ENCODE measurements around the gene PEAK1. TPM values are rescaled to one million over a fixed set of nuclear protein-coding genes. Genes with fewer than 3 reads are reported as not detected.

The PEAK1 gene
- total and polyA plus RNA-seq, 2 donors (not counting 3 experiments of a cell fraction or from before 2014, with no cell fraction given): 17.9 to 91.9 TPM

- Histone ChIP-seq H3K27ac (ENCODE audit: insufficient read depth, low read depth, low read length) (no peak overlapping the region), H4K20me1 (replicated peaks; ENCODE audit: control insufficient read depth, extremely low read depth, insufficient read depth, low read length) (peaks cover 11% of the 10 kb centered on the region), H3K27me3 (ENCODE audit: control insufficient read depth in 2 of 2, insufficient read depth in 2 of 2, low read length in 2 of 2) (no peaks in the 10 kb centered on the region), H3K9me3 (replicated peaks; ENCODE audit: control insufficient read depth, insufficient read depth, low read length) (no peaks in the 10 kb centered on the region), H3K4me1 (ENCODE audit: control insufficient read depth, extremely low read depth, insufficient read depth, low read length) (no peaks in the 10 kb centered on the region), H3K4me2 (ENCODE audit: insufficient read depth, low read length) (no peak overlapping the region), H3K36me3 (ENCODE audit: control insufficient read depth in 2 of 2, extremely low read depth in 1 of 2, insufficient read depth in 2 of 2, low read length in 2 of 2) (peaks cover 0 to 3% of the 10 kb centered on the region in 2 experiments), H3K4me3 (replicated peaks in 1 of 3; ENCODE audit: insufficient read depth in 1 of 3, low read depth in 1 of 3, low read length in 3 of 3) (no peak overlapping the region), H3K9me1 (replicated peaks; ENCODE audit: control insufficient read depth, extremely low read depth, insufficient read depth, low read length) (no peaks in the 10 kb centered on the region), H3K79me2 (ENCODE audit: control insufficient read depth, insufficient read depth, low read length) (peaks cover 68% of the 10 kb centered on the region), H2AFZ (ENCODE audit: low read depth, low read length) (no peak overlapping the region), H3K9ac (replicated peaks; ENCODE audit: extremely low read depth, insufficient read depth, low read length) (no peak overlapping the region)
- intact Hi-C loops (cut with micrococcal nuclease) (no loop called here), dilution Hi-C loops (cut with MboI; ENCODE audit: extremely low pct_ligation_motif_present, low sequenced_read_pairs) (no loop called here)
- BruUV-seq (replicated peaks): no TSS peak
- TF ChIP-seq MYC (IDR thresholded peaks at IDR 0.05; ENCODE audit: low read depth, low read length) (no peak), GATA2 (IDR thresholded peaks at IDR 0.05; ENCODE audit: insufficient read depth, insufficient read length, low read depth, low read length) (no peak), FOS (IDR thresholded peaks at IDR 0.05; ENCODE audit: borderline replicate concordance, insufficient read depth, low read length) (no peak), MAX (IDR thresholded peaks at IDR 0.05; ENCODE audit: insufficient read depth, insufficient read length) (no peak), EZH2 (IDR thresholded peaks at IDR 0.05; ENCODE audit: borderline replicate concordance, low read depth, low read length, severe bottlenecking) (no peak), POLR2A (IDR thresholded peaks at IDR 0.05; ENCODE audit: low read depth, low read length) (no peak), JUN (IDR thresholded peaks at IDR 0.05; ENCODE audit: borderline replicate concordance, insufficient read depth, insufficient read length, low read depth) (no peak), POLR2AphosphoS5 (IDR thresholded peaks at IDR 0.05; ENCODE audit: insufficient read depth, low read depth, low read length) (no peak)
- TF ChIP-seq, protein P1, sequence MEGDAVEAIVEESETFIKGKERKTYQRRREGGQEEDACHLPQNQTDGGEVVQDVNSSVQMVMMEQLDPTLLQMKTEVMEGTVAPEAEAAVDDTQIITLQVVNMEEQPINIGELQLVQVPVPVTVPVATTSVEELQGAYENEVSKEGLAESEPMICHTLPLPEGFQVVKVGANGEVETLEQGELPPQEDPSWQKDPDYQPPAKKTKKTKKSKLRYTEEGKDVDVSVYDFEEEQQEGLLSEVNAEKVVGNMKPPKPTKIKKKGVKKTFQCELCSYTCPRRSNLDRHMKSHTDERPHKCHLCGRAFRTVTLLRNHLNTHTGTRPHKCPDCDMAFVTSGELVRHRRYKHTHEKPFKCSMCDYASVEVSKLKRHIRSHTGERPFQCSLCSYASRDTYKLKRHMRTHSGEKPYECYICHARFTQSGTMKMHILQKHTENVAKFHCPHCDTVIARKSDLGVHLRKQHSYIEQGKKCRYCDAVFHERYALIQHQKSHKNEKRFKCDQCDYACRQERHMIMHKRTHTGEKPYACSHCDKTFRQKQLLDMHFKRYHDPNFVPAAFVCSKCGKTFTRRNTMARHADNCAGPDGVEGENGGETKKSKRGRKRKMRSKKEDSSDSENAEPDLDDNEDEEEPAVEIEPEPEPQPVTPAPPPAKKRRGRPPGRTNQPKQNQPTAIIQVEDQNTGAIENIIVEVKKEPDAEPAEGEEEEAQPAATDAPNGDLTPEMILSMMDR (IDR thresholded peaks at IDR 0.05; ENCODE audit: extremely low read depth in 1 of 2, insufficient read depth in 1 of 2, low read depth in 1 of 2, low read length in 2 of 2): no peak
- ChIA-PET POLR2A (no interaction called here), CTCF (no interaction called here)
- FAIRE-seq (peak; percentile 55), DNase-seq (ENCODE audit: low read depth, low spot score) (no peak)
Observed at GRCh38 chr15:77361456-77361855, 58.4 kb downstream of the PEAK1 start.
